Keratinocyte (primary cell): Measurements from ENCODE around the gene SMOC1. TPM values are rescaled to one million over a fixed set of nuclear protein-coding genes. Genes with fewer than 3 reads are reported as not detected.
A peak's percentile ranks its signal among the peaks of the same experiment; 100 is the strongest.

ENCODE experiments used
- DNase-seq: peaks from one replicate; pipeline ENCODE4 v3.0.0-alpha.2; 2011; ENCODE audit warnings: low read depth, missing footprints, low spot score
- FAIRE-seq: peaks from 2 replicates; lab custom pipeline; 2011; peaks lifted over from hg19 to GRCh38; lab: Jason Lieb, UNC
- H2AFZ ChIP-seq: 2 replicates; pipeline ENCODE4 v1.6.0; 2012; ENCODE audit warnings: low read length, control low read depth, inconsistent platforms; ENCODE audit not compliant: control insufficient read depth
- H3K27ac ChIP-seq: 2 replicates; pipeline ENCODE4 v1.5.1; 2011; ENCODE audit warnings: low read length; ENCODE audit not compliant: control insufficient read depth, insufficient read depth
- H3K27me3 ChIP-seq: 3 replicates; pipeline ENCODE4 v1.6.0; 2011; ENCODE audit warnings: low read length; ENCODE audit not compliant: control insufficient read depth, insufficient read depth; ENCODE audit errors: extremely low read depth
- H3K36me3 ChIP-seq, 2 experiments: 2 replicates in 1 of 2; 3 replicates in 1 of 2; pipeline ENCODE4 v1.5.1; 2011; ENCODE audit warnings: low read length in 2 of 2, mild to moderate bottlenecking in 1 of 2; ENCODE audit not compliant: control insufficient read depth in 2 of 2, insufficient read depth in 2 of 2; ENCODE audit errors: extremely low read depth in 1 of 2
- H3K4me1 ChIP-seq: 3 replicates; pipeline ENCODE4 v1.5.1; 2011; ENCODE audit warnings: low read length; ENCODE audit not compliant: control insufficient read depth, insufficient read depth; ENCODE audit errors: extremely low read depth
- H3K4me2 ChIP-seq: 3 replicates; pipeline ENCODE4 v1.6.0; 2011; ENCODE audit warnings: low read depth, low read length; ENCODE audit not compliant: control insufficient read depth, insufficient read depth; ENCODE audit errors: extremely low read depth
- H3K4me3 ChIP-seq, 3 experiments: fragments of 200-600 bp in 1 of 3; sonication (generic) in 1 of 3; 2 replicates in 2 of 3; 3 replicates in 1 of 3; pipeline ENCODE4 v1.5.1; 2011 to 2016; ENCODE audit warnings: low read length in 3 of 3, mild to moderate bottlenecking in 3 of 3, control low read depth in 2 of 3, inconsistent platforms in 1 of 3, low read depth in 1 of 3, mixed read lengths in 1 of 3, mixed run types in 1 of 3, moderate library complexity in 1 of 3; ENCODE audit not compliant: control insufficient read depth in 2 of 3, insufficient read depth in 2 of 3; ENCODE audit errors: extremely low read depth in 1 of 3
- H3K79me2 ChIP-seq: 2 replicates; pipeline ENCODE4 v1.6.0; 2012; ENCODE audit warnings: low read length; ENCODE audit not compliant: control insufficient read depth, insufficient read depth
- H3K9ac ChIP-seq: 3 replicates; pipeline ENCODE4 v1.6.0; 2011; ENCODE audit warnings: low read length; ENCODE audit not compliant: control insufficient read depth, insufficient read depth; ENCODE audit errors: extremely low read depth
- H3K9me1 ChIP-seq: 3 replicates; pipeline ENCODE4 v1.6.0; 2011; ENCODE audit warnings: low read length; ENCODE audit not compliant: control insufficient read depth, insufficient read depth; ENCODE audit errors: extremely low read depth
- H3K9me3 ChIP-seq: 2 replicates; pipeline ENCODE4 v1.5.1; 2012; ENCODE audit warnings: low read depth, low read length; ENCODE audit not compliant: control insufficient read depth
- H4K20me1 ChIP-seq: 3 replicates; pipeline ENCODE4 v1.6.0; 2011; ENCODE audit warnings: low read length; ENCODE audit not compliant: control insufficient read depth, insufficient read depth; ENCODE audit errors: extremely low read depth
- EZH2 ChIP-seq: IDR thresholded peaks from one replicate; pipeline ENCODE4 v1.6.1; 2012; ENCODE audit warnings: inconsistent platforms, mild to moderate bottlenecking, low read length, moderate library complexity
- dilution Hi-C: fragments of 300-500 bp; cut with MboI; formaldehyde crosslinking; loops from one replicate; pipeline ENCODE4 v1.7.0; 2020; ENCODE audit warnings: low sequenced_read_pairs; ENCODE audit not compliant: extremely low pct_ligation_motif_present
- polyA plus RNA-seq, 5 experiments: library from polyadenylated mRNA; depleted of rRNA in 3 of 5; stranded (reverse) in 3 of 5; stranded (forward) in 1 of 5; unstranded in 1 of 5; fragments of >200 nt; gene quantifications; 1 replicate in 1 of 5; 2 replicates in 3 of 5; 3 replicates in 1 of 5; pipeline versions ENCODE4 v1.2.1 to v1.2.3, GENCODE V29; 2011 to 2012; ENCODE audit warnings: missing spikeins in 2 of 5, low read depth in 1 of 5, low replicate concordance in 1 of 5
- TF ChIP-seq, protein P1 (sequence below), 3 experiments: IDR thresholded peaks in 1 of 3; conservative IDR thresholded peaks in 1 of 3; optimal IDR thresholded peaks in 1 of 3; 2 replicates in 2 of 3; 3 replicates in 1 of 3; pipeline versions ENCODE3 to v1.5.1; 2011; ENCODE audit warnings: low read length in 3 of 3, mild to moderate bottlenecking in 3 of 3, moderate library complexity in 2 of 3, control low read depth in 1 of 3, inconsistent platforms in 1 of 3; ENCODE audit not compliant: insufficient read depth in 2 of 3; ENCODE audit errors: extremely low read depth in 1 of 3

Gene SMOC1
- polyA plus RNA-seq, 1 donor (not counting 4 experiments of a cell fraction or from before 2014, with no cell fraction given): 6.0 TPM

DNA sequence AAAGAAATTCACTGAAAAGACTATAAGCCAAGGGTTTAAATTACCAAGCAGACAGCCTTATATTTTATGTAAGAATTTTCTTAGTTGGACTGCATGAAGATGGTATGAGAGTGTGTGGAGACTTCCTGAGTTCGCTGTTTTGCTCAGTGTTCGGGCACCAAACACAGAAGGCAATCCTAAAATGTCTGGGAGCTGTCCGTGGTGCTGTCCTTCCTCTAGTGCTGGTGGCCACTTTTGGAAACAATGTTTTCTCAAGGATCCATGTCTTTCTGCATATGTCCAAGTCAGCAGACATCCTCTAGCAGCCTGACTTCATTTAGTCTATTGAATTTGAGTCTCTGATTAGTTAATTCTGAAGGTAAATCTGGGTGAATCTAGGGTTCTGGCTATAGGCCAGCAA, 173.8 kb downstream of the SMOC1 start:
- H3K9me1 ChIP-seq: no peaks in the 10 kb centered on the region
- no peaks in the 10 kb centered on the region for H3K27me3 ChIP-seq
- no peak overlapping the region for H3K4me3 ChIP-seq
- H4K20me1 ChIP-seq: no peaks in the 10 kb centered on the region
- no peak overlapping the region for H2AFZ ChIP-seq
- H3K4me2 ChIP-seq: no peak overlapping the region
- no peaks in the 10 kb centered on the region for H3K36me3 ChIP-seq
- no peak overlapping the region for H3K27ac ChIP-seq
- dilution Hi-C loops: no loop called here
- DNase-seq: no peak
- H3K79me2 ChIP-seq: no peaks in the 10 kb centered on the region
- H3K9me3 ChIP-seq: no peaks in the 10 kb centered on the region
- no peak for TF ChIP-seq EZH2
- TF ChIP-seq, protein P1, sequence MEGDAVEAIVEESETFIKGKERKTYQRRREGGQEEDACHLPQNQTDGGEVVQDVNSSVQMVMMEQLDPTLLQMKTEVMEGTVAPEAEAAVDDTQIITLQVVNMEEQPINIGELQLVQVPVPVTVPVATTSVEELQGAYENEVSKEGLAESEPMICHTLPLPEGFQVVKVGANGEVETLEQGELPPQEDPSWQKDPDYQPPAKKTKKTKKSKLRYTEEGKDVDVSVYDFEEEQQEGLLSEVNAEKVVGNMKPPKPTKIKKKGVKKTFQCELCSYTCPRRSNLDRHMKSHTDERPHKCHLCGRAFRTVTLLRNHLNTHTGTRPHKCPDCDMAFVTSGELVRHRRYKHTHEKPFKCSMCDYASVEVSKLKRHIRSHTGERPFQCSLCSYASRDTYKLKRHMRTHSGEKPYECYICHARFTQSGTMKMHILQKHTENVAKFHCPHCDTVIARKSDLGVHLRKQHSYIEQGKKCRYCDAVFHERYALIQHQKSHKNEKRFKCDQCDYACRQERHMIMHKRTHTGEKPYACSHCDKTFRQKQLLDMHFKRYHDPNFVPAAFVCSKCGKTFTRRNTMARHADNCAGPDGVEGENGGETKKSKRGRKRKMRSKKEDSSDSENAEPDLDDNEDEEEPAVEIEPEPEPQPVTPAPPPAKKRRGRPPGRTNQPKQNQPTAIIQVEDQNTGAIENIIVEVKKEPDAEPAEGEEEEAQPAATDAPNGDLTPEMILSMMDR (optimal IDR thresholded peaks at IDR 0.05 in 1 of 3, IDR thresholded peaks at IDR 0.05 in 1 of 3, conservative IDR thresholded peaks at IDR 0.05 in 1 of 3; ENCODE audit: extremely low read depth in 1 of 3, insufficient read depth in 2 of 3, low read length in 3 of 3): no peak
- H3K9ac ChIP-seq: no peak overlapping the region
- FAIRE-seq: peak; percentile 74
- peaks cover 3% of the 10 kb centered on the region for H3K4me1 ChIP-seq

DNA sequence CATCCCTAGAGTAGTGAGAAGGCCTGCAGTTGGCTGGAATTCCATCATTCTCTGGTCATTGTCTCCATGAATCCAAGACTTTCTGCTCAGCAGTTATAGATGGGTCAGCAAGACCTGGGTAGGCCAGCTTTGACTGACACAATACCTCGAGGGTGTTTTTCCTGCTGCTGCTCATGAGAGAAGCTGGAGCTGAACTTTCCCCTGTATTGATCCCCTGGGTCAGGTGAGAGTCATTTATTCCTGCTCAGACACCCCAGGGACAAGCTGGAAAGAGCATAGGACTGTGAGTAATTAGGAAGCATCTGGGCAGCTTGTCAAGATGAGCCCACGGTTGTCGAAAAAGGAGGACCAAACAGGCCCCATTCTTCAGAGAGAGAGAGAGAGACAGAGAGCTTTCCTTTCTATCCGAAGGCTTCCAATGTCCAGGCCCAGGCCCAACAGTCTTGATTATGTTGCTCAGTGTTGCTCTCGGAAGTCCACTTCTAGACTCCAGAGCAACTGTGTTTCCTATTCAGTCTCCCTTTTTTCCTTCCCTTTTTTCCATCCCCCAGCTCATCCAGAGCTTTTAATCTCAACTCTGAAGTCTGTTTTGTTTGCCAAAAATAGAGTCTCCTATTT, 178.4 kb downstream of the SMOC1 start:
- FAIRE-seq (no peak), DNase-seq (no peak)
- Histone ChIP-seq H3K9me3 (no peaks in the 10 kb centered on the region), H3K27me3 (no peaks in the 10 kb centered on the region), H3K4me1 (peaks cover 9% of the 10 kb centered on the region), H3K9ac (no peak overlapping the region), H3K36me3 (no peaks in the 10 kb centered on the region), H3K4me3 (no peak overlapping the region), H3K79me2 (no peaks in the 10 kb centered on the region), H4K20me1 (no peaks in the 10 kb centered on the region), H3K4me2 (no peak overlapping the region), H3K9me1 (no peaks in the 10 kb centered on the region), H3K27ac (no peak overlapping the region), H2AFZ (no peak overlapping the region)
- dilution Hi-C loops: no loop called here
- TF ChIP-seq, protein P1 (optimal IDR thresholded peaks at IDR 0.05 in 1 of 3, IDR thresholded peaks at IDR 0.05 in 1 of 3, conservative IDR thresholded peaks at IDR 0.05 in 1 of 3; ENCODE audit: extremely low read depth in 1 of 3, insufficient read depth in 2 of 3, low read length in 3 of 3): no peak
- no peak for TF ChIP-seq EZH2
